GM12873 (cell line): ENCODE results near the gene TENT4A.

Experiments
- TF ChIP-seq, protein P1 (sequence below): IDR thresholded peaks from 2 replicates; pipeline ENCODE4 v1.5.1; 2012; ENCODE audit warnings: low read depth, mild to moderate bottlenecking, moderate library complexity, low read length, control low read depth; ENCODE audit not compliant: insufficient read depth; ENCODE audit errors: missing control alignments

The TENT4A gene

DNA sequence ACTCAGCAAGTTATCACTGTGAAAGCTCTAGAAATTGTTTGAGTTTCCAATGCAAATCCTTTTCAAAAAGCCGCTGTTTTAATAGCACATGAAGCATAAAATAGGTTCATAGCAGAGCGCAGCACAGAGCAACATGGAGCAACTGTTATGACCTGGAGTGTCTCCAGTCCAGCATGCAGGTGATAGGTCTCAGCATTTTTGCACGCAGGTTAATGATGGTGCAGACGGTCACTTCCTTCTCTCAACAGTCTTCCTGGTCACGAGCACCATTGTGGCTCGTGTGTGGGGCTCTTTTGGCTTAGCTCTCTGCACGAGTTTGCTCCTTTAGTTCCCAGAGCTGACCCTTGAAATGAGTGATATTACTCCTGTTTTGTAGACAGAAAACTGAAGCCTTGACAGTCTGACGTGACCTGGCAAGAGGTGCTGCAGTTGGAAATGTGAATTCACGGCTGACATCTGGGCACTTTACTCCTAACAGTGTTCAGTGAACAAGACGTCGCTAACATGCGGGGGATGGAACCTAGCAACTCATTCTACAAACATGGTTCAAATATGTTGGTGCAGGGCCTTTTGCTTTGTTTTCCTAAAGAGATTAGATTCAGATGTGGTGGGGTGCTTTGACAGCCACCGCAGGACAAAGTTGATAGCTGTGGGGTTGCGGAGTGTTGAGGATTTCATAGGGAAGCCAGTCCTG, 10.0 kb downstream of the TENT4A start:
- TF ChIP-seq, protein P1, sequence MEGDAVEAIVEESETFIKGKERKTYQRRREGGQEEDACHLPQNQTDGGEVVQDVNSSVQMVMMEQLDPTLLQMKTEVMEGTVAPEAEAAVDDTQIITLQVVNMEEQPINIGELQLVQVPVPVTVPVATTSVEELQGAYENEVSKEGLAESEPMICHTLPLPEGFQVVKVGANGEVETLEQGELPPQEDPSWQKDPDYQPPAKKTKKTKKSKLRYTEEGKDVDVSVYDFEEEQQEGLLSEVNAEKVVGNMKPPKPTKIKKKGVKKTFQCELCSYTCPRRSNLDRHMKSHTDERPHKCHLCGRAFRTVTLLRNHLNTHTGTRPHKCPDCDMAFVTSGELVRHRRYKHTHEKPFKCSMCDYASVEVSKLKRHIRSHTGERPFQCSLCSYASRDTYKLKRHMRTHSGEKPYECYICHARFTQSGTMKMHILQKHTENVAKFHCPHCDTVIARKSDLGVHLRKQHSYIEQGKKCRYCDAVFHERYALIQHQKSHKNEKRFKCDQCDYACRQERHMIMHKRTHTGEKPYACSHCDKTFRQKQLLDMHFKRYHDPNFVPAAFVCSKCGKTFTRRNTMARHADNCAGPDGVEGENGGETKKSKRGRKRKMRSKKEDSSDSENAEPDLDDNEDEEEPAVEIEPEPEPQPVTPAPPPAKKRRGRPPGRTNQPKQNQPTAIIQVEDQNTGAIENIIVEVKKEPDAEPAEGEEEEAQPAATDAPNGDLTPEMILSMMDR: no peak

DNA sequence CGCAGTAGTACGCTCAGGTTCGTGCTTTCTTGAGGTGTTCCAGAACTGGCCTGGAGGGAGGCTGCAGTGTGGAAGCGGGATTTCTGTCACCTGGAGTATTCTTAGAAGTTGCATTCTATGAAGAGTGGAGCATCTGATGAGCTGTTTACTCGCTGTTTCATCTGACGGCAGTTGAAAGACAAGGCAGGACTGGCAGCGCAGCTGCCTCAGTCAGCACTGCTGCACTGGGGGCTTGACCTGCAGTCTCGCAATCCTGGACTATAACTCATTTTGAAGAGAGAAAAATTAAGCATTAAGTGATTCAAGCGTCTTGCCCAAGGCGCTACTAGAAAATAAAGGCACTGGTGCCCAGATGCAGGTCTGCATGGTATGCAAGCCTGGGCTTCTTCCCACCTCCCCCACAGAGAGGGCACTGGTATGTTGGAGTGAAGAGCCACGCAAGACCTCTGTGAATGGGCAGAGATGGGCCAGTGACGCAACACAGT, 10.6 kb downstream of the TENT4A start:
- TF ChIP-seq, protein P1: no peak

- TF ChIP-seq, protein P1: no peak
Measured at GRCh38 chr5:6724321-6724929, 11.2 kb downstream of the TENT4A start.

DNA sequence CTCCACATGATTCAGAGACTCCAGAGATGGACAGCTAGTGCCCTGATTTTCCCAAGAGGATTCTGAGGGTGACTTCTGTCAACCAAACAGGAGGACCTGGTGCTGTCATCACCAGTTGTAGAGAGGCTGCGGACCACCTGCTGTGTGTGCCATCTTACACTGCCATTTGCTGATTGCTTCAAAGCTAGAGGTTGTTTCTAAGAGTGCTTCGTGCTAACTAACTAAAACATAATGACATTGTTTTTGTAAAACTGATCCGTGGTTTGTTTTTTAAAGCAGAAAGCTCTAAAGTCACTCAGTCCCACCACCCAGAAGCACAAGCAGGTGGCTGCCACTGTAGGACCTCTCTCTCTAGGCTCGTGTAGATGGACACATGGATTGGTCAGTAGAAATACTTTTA, 12.2 kb downstream of the TENT4A start:
- TF ChIP-seq, protein P1: no peak

GRCh38 chr5:6726006-6726405, 12.8 kb downstream of the TENT4A start:
- TF ChIP-seq, protein P1: no peak

GRCh38 chr5:6727231-6727630, 14.0 kb downstream of the TENT4A start:
- TF ChIP-seq, protein P1: no peak

GRCh38 chr5:6728011-6728794, 15.0 kb downstream of the TENT4A start:
- TF ChIP-seq, protein P1: no peak
